Medulla oblongata (tissue), 1 donor: ENCODE measurements around the gene ADD1.

Experiments
- DNase-seq: peaks from one replicate; pipeline ENCODE4 v3.0.0-alpha.2; 2015; ENCODE audit errors: extremely low spot score

The ADD1 gene, protein sequence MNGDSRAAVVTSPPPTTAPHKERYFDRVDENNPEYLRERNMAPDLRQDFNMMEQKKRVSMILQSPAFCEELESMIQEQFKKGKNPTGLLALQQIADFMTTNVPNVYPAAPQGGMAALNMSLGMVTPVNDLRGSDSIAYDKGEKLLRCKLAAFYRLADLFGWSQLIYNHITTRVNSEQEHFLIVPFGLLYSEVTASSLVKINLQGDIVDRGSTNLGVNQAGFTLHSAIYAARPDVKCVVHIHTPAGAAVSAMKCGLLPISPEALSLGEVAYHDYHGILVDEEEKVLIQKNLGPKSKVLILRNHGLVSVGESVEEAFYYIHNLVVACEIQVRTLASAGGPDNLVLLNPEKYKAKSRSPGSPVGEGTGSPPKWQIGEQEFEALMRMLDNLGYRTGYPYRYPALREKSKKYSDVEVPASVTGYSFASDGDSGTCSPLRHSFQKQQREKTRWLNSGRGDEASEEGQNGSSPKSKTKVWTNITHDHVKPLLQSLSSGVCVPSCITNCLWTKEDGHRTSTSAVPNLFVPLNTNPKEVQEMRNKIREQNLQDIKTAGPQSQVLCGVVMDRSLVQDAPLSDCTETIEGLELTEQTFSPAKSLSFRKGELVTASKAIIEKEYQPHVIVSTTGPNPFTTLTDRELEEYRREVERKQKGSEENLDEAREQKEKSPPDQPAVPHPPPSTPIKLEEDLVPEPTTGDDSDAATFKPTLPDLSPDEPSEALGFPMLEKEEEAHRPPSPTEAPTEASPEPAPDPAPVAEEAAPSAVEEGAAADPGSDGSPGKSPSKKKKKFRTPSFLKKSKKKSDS

DNA sequence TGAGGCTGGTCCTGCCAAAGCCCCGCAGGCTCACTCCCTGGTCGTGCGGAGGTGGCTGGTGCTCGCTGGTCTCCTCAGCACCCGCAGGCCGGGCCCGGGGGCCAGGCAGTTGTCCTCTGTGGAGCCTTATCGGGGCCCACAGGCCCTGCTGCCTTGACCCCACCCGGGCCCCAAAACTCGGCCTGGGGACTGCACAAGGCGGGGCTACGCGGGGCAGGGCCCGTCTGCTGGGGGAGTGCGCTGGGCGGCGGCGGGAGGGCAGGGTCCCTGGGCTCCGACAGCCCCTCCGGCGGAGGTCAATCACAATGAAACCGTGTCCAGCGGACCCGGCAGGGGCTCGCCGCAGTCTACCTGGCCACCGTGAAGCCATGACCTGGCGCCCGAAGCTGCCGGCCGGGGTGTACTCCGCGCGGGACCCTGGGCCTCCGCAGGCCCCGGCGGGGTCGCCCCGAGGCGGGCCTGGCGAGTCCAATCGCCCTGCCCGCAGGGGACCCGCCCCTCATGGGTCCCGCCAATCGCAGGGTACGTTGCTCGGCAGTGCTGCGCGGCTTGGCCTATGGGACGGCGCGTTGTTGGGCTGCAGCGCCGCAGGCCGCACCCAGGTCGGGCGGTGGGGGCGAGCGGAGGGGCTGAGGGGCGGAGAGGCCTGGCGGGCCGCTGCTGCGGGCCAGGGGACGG is at the start of gene ADD1:
Gene ADD1, plus strand, starts transcription at position 582 of the 678 bp plus-strand sequence. CDS start 32,072 bp downstream, outside the sequence.
- DNase-seq, result peak; percentile 95

DNA sequence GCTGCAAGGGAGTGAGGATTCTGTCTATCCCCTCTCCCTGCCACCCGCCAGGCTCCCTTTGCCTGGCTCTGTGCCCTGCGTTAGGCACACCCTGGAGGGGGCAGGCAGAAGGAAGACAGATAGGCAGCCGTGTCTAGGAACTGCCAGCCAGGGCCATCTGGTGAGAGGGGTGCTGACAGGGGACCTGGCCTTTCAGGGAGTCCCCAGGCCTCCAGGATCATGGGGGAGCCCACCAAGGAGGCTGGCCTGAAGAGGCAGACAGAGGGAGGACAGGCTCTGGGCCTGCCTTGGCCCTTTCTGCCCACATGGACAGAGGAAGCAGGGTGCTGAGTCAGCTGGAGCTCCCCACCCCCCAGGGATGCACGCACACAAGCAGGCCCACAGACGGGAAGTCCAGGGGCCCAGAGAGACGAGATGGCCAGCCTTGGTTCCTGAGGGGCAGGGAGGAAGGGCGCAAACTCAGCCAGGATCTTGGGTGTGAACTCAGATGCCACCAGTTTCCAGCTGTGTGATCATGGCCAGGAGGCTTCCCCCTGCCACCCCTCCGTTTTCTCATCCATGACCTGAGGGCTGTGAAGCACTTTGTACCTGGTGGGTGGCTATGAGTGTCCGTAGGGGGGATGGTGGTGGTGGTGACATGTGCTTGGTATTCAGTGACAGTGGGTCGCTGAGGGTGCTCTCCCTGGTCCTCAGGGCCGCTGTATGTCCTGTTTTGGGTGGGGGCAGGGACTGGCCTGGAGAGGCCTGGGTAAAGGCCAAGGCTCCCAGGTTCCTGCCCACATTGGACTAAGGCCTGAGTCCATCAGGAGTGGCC is 49.0 kb upstream of the ADD1 start:
- DNase-seq, result peak; percentile 70

DNA sequence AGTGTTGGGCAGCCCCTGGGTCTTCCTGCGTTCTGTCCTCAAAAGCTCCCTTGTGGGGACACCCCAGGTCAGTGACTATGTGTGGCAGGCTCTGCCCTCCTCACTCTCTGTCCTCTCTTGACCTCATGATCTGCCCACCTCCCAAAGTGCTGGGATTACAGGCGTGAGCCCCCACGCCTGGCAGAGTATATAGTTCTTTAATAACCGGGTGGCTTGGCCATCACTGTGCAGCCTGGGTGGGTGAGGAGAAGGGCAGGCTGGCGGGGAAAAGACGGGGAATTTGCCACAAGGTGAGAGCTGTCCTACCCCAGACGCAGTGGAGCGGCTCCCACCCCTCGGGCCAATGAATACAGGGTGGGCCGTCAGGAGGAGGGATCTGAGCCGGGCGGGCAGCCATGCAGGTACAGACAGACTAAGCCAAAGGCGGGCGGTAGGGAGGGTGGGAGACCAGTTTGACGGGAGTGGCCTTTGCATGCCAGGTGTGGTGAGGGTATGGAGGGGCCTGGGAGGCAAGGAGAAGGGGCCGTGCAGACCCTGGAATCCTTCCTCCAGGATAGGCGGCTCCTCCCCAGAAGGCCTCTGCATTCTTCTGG is 48.2 kb upstream of the ADD1 start:
- no peak for DNase-seq

DNA sequence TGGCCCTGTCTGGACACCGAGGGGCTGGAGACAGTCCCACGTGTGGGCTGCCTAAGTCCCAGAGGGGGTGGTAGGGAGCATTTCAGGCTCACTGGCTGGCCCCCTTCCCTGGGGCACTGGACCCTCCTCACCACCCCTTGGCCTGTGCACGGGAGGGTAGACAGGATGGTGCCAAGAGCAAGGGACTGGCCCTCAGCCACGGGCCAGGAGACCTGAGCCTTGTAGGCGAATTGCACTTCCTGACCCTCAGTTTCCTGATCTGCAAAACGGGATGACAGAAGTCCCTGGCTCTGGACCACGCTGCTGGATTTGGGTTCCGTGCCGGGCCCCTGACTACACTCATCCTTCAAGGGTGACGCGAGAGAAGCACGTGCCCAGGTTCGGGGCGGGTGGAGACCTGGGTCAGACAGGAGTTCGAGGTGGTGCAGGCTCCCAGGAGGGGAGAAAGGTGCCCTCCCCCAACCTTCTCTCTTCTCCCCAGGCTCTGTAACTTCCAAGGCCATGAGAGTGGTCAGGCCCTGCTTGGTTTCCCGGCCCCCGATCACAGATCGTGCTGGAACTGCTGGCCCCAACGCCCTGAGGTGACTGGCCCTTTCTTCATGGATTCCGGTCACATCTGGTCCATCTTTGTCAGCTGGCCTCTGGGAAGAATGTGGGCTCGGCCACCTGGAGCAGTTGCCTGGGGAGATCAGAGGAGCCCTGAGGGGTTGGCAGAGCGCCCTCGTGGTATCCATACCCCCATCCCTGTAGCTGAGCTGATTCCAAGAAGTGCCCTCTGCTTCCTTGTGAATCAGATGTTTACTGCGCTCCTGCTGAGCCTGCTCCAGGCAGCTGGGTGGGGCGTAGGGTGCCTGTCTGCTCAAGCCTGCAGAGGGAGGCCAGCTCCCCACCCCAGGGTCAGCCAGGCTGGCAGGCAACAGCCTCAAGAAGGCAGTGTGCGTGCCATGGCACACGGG is 47.5 kb upstream of the ADD1 start:
- no peak for DNase-seq

DNA sequence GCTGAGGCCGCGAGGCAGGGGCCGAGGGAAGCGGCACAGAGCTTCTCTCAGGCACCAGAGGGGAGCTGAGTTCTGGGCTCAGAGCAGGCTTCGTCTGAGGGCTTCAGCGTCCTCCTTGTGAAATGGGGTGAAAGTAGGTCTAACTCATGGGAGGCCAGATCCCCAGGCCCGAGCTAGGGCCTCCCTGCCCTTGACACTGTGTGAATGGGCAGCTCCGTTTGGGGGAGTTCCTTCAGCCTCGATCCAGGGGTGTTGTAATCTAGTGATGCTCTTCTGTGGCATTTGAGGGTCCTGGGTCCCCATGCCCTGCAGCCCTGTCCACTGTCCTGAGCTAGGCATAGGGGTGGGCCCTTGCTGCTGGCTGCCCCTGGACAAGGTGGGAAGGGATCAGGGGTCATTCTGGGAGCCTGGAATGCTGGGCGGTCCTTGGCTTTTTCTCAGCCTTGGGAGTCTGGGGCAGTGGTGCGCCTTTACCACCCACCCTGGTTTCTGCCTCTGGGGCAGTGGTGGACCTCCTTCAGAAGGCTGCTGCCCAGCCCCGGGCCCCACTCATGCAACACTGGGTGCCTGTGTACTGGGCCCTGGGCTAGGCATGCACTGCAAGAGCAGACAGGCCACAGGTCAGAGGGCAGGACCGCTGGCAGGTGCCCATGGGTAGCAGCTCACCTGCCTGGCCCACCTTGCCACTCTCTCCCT is 46.6 kb upstream of the ADD1 start:
- DNase-seq, result no peak

DNA sequence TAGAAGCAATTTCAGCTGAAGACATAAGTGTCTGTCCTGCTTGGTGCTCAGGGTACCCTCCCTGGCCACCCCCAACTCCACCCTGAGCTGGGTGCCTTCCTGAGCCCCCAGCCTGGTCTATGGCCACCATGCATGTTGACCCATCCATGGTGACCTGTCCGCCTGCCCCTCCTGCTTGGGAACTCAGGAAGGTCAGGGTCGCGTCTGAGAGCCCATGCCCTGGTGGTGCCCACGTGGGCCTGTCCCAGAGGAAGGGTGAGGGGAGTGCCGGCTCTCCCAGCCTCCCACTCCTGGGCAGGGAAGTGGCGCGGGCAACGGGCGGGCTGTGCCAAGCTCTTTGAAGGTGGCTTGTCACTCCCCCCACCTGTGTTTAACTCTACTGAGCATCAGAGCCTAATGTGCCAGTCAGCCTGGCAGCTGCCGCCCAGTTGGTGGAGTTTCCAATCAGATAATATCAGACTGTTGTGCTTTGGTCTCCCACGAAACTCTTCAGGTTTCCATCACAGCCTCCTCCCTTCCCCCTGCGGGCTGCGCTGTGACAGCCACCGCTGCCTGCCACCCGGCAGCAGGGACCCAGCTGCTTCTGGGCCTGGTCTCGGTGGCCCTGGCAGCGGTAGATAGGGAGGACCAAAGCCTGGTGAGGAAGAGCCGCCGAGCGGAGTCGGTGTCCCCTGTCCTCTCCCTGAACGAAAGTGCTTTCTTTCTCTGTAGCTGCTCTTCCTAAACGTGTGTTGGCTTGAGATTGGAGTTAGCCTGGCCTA is 45.9 kb upstream of the ADD1 start:
- no peak for DNase-seq

DNA sequence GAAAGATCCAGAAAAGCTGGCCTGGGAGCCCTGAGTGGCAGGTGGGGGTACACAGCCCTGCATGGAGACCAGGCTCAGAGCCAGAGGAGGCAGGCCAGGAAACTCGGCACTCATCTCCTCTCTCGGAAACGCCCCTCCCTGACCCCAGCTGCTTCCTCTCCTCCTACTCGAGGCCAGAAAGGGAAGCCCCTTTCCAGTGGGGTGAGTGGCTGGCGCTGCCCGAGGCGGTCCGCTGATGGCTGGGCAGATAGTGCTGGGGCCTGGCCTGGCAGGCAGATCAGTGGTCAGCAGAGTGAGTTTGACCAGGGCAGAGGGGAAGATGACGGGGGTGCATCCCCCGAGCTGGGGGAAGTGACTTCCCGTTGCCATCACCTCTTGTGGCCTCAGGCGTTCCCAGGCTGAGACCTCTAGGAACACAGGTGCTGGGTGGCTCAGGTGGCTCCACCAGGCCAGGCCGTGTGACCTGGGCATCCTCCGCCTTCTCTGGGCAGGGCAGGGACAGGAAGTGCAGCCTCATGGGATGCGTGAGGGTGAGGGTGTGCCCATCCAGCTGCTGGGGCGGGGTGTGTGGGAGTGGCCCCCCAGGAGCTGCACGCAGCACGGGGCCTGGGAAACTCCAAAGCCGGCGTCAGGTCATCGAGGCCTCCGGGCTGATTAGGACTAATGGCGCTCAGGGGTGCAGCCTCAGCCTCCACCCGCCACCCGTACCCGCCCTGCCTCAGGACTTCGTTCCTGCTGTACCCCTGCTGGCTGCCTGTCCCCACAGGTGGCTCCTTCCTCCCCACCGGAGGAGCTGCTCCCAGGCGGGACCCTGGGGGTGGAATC is 45.0 kb upstream of the ADD1 start:
- peak; percentile 78 for DNase-seq

DNA sequence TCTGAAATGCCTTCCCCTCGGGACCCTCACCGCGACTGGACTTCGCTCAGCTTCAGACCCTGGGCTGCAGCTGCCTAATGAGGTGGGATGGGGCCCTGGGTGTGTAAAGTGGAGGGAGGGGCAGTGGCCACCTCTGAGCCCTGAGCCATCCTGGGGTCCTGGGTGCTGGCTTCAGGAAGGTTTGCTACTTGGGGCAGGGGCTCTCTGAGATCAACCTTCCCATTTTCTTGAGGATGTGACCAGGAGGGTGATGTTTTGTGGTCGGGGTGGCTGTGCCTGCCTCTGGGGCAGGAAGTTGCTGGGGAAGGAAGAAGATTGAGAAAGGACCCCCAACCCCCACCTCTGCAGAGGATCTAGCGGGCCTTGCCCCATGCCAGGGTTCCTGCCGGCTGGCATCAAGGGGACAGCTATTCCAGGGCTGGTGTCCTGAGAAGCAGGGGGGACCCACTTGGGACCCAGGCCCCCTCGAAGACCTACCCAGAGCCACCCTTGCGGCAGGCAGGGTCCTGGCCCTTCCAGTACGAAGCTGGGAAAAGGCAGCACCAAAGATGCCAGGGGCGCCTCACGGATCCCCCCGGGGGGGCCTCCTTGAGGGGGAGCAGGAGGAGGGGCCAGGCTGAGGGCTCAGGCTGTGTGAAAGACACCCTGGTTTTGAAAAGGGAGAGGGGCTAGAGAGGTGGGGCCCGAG is 44.3 kb upstream of the ADD1 start:
- no peak for DNase-seq

DNA sequence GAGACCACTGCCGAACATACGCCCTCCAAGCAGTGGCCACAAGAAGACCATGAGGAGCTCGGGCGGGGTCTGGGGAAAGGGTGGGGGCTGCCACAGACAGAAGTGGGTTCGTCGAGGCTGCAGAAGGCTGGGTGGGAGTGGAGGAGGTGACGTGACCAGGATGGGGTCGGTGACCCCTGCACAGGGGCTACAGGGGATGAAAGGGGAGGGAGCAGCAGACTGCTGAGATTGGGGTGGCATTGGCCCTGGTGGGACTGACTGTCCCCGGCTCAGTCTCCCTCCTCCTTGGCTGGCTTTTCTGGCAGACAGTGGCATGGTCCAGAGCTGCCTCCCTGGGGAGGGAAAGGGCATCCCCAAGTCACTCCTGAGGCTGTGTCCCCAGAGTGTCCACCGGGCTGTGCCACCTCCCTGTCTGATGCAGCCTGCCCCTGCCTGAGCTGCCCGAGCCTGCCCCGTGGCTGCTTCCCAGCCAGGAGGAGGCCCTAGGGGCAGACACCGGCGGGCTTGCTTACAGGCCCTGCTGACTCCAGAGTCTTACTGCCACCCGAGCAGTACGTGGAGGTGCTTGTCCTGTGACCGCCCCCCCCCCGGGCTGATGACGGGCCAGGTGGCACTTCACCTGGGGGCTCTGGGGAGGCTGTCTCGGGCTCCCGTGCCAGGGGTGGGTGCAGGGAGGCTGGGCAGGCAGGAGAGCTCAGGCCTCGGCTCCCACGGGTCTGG is 43.5 kb upstream of the ADD1 start:
- peak; percentile 53 for DNase-seq

DNA sequence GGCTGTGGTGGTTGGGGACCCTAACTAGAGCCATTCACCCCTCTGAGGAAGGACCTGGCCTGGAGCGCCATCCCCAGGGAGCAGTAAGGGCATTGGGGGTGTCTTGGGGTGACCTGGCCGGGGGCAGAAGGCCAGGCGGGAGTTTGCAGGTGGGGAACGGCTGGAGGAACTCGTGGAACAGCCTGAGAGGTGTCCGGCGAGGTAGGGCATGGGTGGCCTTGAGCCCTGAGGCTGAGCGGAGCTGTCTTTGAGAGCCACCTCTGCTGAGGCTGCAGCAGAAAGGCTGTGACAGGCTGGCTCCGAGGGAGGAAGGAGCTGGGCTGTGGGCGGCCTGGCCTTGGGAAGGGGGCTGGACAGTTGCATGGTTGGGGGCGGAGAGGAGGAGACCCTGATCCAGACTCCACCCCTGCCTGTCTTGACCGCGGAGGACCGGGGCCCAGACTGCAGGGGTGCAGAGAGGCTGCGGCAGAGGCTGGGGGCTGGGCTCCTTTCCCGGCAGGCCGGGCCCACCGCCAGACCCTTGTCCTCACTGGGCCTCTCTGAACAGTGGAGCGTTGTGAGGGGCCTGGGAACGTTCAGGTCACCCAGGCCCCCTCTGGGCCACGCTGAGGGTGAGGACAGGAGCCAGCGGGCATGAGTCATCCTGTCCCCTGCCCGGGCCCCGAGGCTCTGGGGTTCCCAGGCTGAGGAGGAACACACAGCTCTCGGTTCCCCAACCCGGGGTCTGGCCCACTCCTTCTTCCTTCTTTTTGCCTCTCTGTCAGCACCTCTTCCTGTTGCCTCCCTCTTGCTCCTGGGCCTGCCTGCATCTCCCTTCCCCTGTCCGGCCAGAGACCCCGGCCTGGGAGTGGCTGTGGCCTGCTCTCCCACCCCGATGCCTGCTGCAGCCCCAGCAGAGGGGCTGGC is 42.7 kb upstream of the ADD1 start:
- DNase-seq, result peak; percentile 90

DNA sequence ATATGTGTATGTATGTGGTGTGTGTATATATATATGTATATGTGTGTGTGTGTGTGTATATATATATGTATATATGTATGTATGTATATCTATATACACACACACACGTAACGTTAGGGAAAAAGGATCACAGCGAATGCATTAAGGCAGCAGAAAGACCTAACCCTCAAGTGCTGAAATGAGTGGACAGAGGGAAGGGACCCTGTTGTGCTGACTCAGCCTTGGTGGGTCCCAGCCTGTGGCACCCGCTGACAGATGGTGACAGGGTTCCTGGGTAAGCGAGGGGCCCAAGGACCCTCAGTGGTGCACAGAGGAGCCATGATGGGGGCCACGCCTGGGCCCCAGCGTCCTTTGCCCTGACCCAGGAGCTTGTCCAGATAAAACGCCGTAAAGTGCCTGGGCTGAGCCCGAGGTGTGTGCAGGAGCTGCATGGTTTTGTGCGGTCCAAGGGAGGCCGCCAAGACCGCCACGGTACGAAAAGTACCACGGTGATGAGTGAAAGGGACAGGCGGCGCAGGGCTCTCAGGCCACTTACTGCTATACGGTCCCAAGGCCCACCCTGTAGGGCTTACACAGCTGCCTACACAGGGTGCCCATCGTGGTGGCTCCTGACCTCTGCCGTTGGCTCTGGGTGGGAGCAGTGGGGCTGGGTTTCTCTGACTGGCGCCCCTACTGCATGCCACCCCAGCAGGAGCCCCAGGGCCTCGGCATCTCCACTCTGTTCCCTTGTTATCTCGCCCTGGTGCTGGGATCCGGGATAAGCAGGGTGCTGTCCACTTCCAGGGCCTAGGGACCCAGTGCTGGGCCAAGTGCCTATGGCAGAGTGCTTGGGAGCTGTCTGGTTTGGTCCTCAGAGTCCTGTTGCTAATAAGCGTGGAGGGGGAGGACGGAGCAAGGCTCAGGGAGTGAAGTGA is 40.8 kb upstream of the ADD1 start:
- DNase-seq, result no peak

DNA sequence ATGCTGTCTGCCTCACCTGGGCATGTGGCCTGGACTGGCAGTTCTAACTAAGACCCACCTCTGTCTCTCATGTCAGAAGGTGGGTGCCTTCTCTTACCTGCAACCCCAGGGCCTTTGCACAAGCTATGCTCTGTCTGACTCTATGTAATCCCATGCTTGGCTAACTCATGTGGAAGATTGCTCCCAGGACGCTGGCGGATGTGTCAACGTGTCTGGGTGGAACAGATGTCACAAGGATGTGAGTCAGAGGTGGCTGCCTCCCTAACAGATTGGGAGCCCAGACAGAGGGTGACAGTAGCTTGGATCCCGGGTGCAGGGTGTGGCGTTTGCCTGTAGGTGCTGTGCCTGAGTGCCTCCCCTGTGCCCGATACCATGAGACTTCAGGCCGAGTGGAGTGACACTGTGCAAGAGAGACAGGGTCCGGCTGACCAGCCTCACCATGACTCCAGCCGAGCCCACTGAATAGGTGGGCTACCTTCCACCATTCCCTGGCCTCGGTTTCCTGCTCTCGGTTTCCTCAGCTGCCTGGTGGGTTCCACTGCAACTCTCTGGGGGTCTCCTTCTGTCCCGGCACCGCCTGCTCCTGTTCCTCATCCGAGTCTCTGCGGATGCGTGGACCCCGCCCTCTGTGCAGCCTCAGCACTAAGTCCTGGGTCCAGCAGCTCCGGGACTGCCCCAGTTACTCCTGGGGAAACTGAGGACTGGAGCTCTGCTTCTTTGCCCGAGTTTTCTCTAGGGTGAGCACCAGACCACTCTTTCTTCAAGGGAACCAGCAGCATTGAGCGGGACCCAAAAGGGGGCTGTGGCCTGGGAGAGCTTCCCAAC is 39.8 kb upstream of the ADD1 start:
- DNase-seq, result no peak

DNA sequence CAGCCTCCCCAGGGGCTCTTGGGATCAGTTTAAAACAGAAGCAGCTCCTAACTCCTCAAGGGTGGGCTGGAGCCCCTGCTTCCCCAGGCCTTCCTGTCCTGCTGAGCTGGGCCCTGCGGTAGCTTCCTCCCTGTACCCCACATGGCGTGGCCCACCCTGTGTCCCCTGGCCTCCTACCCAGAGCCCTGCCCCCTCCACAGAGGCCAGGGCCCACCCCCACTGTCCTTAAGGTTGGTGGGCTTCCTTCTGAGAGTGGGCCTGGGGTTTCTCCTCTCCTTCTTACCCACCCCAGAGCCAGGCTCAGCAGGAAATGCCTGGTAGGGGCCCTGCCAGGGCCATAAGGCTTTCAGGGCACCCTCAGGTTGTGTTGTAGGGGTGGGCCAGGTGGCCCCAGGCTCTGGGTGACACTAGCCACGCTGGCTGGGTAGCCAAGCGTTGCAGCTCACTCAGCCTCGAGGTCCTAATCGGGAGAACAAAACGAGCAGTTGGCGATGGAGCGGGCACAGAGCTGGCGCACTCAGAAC is 39.1 kb upstream of the ADD1 start:
- no peak for DNase-seq
